ENCODE data around the gene ABCF2. TPM values are rescaled to one million over a fixed set of nuclear protein-coding genes. Genes with fewer than 3 reads are reported as not detected.

Gene ABCF2
- total and polyA plus RNA-seq, 2 donors from 2014 or later, result 22.5 to 30.8 TPM

DNA sequence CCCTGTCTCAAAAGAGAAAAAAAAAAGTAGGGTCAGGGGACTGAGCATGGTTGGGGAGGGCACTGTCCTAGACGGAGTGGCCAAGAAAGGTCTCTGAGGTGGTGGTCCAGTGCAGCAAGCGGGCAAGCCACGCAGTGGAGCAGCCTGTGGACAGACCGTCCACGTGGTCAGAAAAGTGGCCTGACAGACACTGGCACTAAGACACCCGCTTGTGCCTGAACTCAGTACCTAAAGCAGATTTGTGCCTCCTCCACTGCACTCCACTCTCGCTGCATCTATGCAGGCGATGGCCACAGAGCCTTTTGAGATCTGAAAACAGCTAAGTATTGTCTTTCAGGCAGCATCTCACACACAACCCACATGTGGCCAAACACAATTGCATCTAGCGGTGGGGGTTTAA lies 48.8 kb downstream of the ABCF2 start:
- TF ChIP-seq, protein P1, sequence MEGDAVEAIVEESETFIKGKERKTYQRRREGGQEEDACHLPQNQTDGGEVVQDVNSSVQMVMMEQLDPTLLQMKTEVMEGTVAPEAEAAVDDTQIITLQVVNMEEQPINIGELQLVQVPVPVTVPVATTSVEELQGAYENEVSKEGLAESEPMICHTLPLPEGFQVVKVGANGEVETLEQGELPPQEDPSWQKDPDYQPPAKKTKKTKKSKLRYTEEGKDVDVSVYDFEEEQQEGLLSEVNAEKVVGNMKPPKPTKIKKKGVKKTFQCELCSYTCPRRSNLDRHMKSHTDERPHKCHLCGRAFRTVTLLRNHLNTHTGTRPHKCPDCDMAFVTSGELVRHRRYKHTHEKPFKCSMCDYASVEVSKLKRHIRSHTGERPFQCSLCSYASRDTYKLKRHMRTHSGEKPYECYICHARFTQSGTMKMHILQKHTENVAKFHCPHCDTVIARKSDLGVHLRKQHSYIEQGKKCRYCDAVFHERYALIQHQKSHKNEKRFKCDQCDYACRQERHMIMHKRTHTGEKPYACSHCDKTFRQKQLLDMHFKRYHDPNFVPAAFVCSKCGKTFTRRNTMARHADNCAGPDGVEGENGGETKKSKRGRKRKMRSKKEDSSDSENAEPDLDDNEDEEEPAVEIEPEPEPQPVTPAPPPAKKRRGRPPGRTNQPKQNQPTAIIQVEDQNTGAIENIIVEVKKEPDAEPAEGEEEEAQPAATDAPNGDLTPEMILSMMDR (IDR thresholded peaks at IDR 0.05; ENCODE audit: borderline replicate concordance, extremely low read depth, insufficient read depth), result no peak
- no peak for DNase-seq
- H3K27ac ChIP-seq (ENCODE audit: low read depth in 2 of 2, low read length in 2 of 2), result no peak overlapping the region
- H3K36me3 ChIP-seq (ENCODE audit: control insufficient read depth in 2 of 3, insufficient read depth in 3 of 3, low read length in 3 of 3), result no peaks in the 10 kb centered on the region
- H3K27me3 ChIP-seq (ENCODE audit: control insufficient read depth, insufficient read depth, low read length), result peaks cover 3% of the 10 kb centered on the region
- intact Hi-C loops (cut with DNase I), result no loop called here
- H3K4me1 ChIP-seq (ENCODE audit: control insufficient read depth in 2 of 3, insufficient read depth in 2 of 3, low read depth in 1 of 3, low read length in 3 of 3), result no peaks in the 10 kb centered on the region
- H3K9me3 ChIP-seq (ENCODE audit: control insufficient read depth in 2 of 3, insufficient read depth in 1 of 3, low read length in 3 of 3), result no peaks in the 10 kb centered on the region
- H3K9ac ChIP-seq (ENCODE audit: low read length in 3 of 3), result no peak overlapping the region
- no peak overlapping the region for H3K4me3 ChIP-seq (ENCODE audit: low read length in 3 of 3)
- FAIRE-seq, result no peak

DNA sequence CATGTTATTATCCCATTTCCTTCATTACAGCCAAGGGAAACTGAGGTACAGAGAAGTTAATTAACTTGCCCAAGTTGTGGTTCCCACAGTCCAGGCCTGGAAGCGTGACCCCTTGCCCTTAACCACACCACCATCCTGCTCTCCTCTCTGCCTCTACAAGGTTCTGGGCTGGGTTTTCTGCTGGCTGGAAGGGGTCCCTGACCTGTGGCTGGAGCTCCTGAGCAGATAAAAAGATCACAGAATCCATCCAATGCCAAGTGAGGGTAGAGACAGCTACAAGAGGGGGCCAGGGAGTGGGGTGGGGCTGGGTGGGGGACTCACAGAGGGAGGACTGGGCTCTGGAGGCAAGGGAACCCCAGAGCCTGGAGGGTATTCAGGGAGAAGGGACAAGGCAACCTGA lies 49.7 kb downstream of the ABCF2 start:
- Histone ChIP-seq H3K27ac (ENCODE audit: low read depth in 2 of 2, low read length in 2 of 2) (no peak overlapping the region), H3K4me3 (ENCODE audit: low read length in 3 of 3) (no peak overlapping the region), H3K27me3 (ENCODE audit: control insufficient read depth, insufficient read depth, low read length) (peaks cover 3% of the 10 kb centered on the region), H3K36me3 (ENCODE audit: control insufficient read depth in 2 of 3, insufficient read depth in 3 of 3, low read length in 3 of 3) (no peaks in the 10 kb centered on the region), H3K9me3 (ENCODE audit: control insufficient read depth in 2 of 3, insufficient read depth in 1 of 3, low read length in 3 of 3) (no peaks in the 10 kb centered on the region), H3K9ac (ENCODE audit: low read length in 3 of 3) (no peak overlapping the region), H3K4me1 (ENCODE audit: control insufficient read depth in 2 of 3, insufficient read depth in 2 of 3, low read depth in 1 of 3, low read length in 3 of 3) (no peaks in the 10 kb centered on the region)
- intact Hi-C loops (cut with DNase I), result no loop called here
- FAIRE-seq (no peak), DNase-seq (no peak)
- TF ChIP-seq, protein P1 (IDR thresholded peaks at IDR 0.05; ENCODE audit: borderline replicate concordance, extremely low read depth, insufficient read depth), result no peak

DNA sequence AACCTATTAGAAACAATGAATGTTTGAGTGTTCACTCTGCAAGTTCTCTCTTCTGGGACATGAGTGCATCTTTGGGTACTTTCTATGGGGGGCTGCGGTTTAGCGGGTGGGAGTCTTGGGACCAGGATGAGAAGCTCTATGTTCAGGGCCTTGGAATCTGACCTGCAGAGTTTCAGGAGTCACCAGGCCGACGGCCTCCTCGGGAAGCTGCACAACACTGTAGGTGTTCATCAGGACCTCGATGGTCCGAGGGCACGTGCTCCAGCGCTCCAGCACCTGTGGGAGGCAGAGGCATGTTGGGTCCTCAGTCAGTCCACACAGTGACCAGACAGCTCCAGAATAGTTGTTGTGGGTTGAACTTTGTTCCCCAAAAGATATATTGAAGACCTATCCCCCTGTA lies 50.6 kb downstream of the ABCF2 start:
- Histone ChIP-seq H3K27ac (ENCODE audit: low read depth in 2 of 2, low read length in 2 of 2) (no peak overlapping the region), H3K9me3 (ENCODE audit: control insufficient read depth in 2 of 3, insufficient read depth in 1 of 3, low read length in 3 of 3) (no peaks in the 10 kb centered on the region), H3K36me3 (ENCODE audit: control insufficient read depth in 2 of 3, insufficient read depth in 3 of 3, low read length in 3 of 3) (no peaks in the 10 kb centered on the region), H3K27me3 (ENCODE audit: control insufficient read depth, insufficient read depth, low read length) (peaks cover 3% of the 10 kb centered on the region), H3K4me1 (ENCODE audit: control insufficient read depth in 2 of 3, insufficient read depth in 2 of 3, low read depth in 1 of 3, low read length in 3 of 3) (no peaks in the 10 kb centered on the region), H3K4me3 (ENCODE audit: low read length in 3 of 3) (no peak overlapping the region), H3K9ac (ENCODE audit: low read length in 3 of 3) (no peak overlapping the region)
- intact Hi-C loops (cut with DNase I), result no loop called here
- DNase-seq, result no peak
- FAIRE-seq, result no peak
- TF ChIP-seq, protein P1 (IDR thresholded peaks at IDR 0.05; ENCODE audit: borderline replicate concordance, extremely low read depth, insufficient read depth), result no peak

DNA sequence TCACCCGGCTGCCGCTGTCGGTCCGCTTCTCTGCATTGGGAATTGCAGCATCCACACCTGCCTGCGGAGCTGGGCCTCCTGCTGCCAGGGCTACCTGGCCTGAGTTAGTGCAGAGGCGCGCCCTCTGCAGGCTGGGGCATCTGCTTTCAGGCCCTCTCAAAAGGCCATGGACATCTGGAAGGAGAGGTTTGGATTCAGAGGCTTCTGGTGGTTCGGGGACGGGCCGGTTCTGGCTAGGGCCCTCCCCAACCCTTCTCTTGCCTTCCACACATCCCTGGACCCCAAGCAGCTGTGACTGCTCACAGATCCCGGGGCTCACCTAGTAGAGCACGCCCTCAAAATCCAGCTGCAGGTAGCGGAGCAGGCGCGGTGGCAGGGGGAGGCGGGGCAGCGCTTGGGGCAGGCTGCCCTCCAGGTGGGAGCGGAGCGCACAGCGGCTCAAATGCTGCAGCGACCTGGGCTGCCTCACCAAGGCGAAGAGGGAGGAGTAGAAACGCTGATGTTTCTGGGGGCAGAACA lies 51.2 kb downstream of the ABCF2 start:
- Histone ChIP-seq H3K4me3 (ENCODE audit: low read length in 3 of 3) (no peak overlapping the region), H3K27ac (ENCODE audit: low read depth in 2 of 2, low read length in 2 of 2) (no peak overlapping the region), H3K36me3 (ENCODE audit: control insufficient read depth in 2 of 3, insufficient read depth in 3 of 3, low read length in 3 of 3) (no peaks in the 10 kb centered on the region), H3K4me1 (ENCODE audit: control insufficient read depth in 2 of 3, insufficient read depth in 2 of 3, low read depth in 1 of 3, low read length in 3 of 3) (no peaks in the 10 kb centered on the region), H3K9me3 (ENCODE audit: control insufficient read depth in 2 of 3, insufficient read depth in 1 of 3, low read length in 3 of 3) (no peaks in the 10 kb centered on the region), H3K27me3 (ENCODE audit: control insufficient read depth, insufficient read depth, low read length) (peaks cover 3% of the 10 kb centered on the region), H3K9ac (ENCODE audit: low read length in 3 of 3) (no peak overlapping the region)
- intact Hi-C loops (cut with DNase I), result no loop called here
- no peak for FAIRE-seq
- DNase-seq, result no peak
- TF ChIP-seq, protein P1 (IDR thresholded peaks at IDR 0.05; ENCODE audit: borderline replicate concordance, extremely low read depth, insufficient read depth), result no peak

Data from kidney (tissue), 14 donors.